ENCODE measurements around the gene DENR.
"Not testable (repeated sequence)": the region's sequence is repeated elsewhere in the genome, so short reads cannot be mapped to it uniquely, and the experiment has no call there.

The DENR gene

GRCh38 chr12:122752464-122753318 is at the start of gene DENR:
Gene DENR (plus strand): TSS chr12:122752824. CDS start chr12:122753702, 878 bp downstream.
- H3K4me2 ChIP-seq (ENCODE audit: low read length): peak within 1 kb of the TSS; percentile 91
- peaks cover 30% of the 10 kb centered on the region for H3K4me1 ChIP-seq (ENCODE audit: insufficient read depth, low read length, severe bottlenecking)
- H3K36me3 ChIP-seq (ENCODE audit: insufficient read depth, low read length): peaks cover 39% of the 10 kb centered on the region
- peaks cover 16% of the 10 kb centered on the region for H3K79me2 ChIP-seq (ENCODE audit: insufficient read depth, low read length)
- peak within 1 kb of the TSS; percentile 55 for H3K27ac ChIP-seq (ENCODE audit: low read depth, low read length, poor library complexity, severe bottlenecking)
- TF ChIP-seq EZH2 (IDR thresholded peaks at IDR 0.05; ENCODE audit: borderline replicate concordance, low read length) (no peak), CTCF (IDR thresholded peaks at IDR 0.05; ENCODE audit: low read length) (peak; percentile 86)
- no peaks in the 10 kb centered on the region for H3K9me2 ChIP-seq (ENCODE audit: low read depth, low read length)
- peak within 1 kb of the TSS; percentile 89 for H3K4me3 ChIP-seq (ENCODE audit: low read depth, low read length, poor library complexity, severe bottlenecking)
- no peaks in the 10 kb centered on the region for H4K20me1 ChIP-seq (ENCODE audit: insufficient read depth, low read length)
- H3K9ac ChIP-seq (ENCODE audit: low read length): peak within 1 kb of the TSS; percentile 93
- no peaks in the 10 kb centered on the region for H3F3A ChIP-seq (ENCODE audit: insufficient read depth, low read length)
- no peaks in the 10 kb centered on the region for H3K27me3 ChIP-seq (ENCODE audit: insufficient read depth, low read length)
- H3K9me3 ChIP-seq (ENCODE audit: low read length): no peaks in the 10 kb centered on the region
- no peak within 1 kb of the TSS for H2AFZ ChIP-seq (ENCODE audit: low read length)

DNA sequence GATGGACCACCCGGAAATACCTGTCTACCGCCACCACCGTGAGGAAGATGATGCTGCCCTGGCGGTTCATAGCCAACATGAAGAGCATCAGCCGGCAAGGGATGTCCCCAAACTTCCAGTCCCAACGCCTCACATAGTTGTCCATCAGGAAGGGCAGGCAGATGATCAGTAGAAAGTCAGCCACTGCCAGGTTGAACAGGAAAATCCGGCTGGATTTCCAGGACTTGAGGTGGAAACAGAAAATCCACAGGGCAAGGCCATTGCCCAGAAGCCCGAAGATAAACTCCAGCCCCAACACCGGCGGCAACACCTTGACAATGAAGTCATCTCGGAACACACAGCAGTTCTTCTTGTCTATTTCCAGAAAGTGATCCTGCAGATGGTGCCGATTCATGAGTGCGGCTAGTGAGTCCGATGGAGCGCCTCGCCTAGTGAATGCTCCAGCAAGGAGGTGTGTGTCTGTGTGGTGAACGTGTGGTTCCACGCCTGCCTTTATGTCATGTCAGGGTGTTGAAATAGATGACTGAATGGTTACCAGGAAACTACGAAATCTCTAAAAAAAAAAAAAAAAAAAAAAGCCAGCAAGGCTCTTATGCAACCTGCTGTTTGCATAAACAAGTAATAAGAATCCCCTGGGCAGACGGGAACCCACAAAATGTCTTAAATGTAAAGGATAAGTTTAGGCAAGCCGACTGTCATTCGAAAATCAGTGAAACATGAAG is 49.6 kb upstream of the DENR start, which contains the start of gene HCAR2:
TSS of gene HCAR2 (minus strand) at position 468 of the 722 bp plus-strand sequence. CDS start at position 394, 74 bp downstream.
- not testable (repeated sequence) for H3K4me1 ChIP-seq (ENCODE audit: insufficient read depth, low read length, severe bottlenecking); H4K20me1 ChIP-seq (ENCODE audit: insufficient read depth, low read length); H2AFZ ChIP-seq (ENCODE audit: low read length); H3K9ac ChIP-seq (ENCODE audit: low read length); H3K9me3 ChIP-seq (ENCODE audit: low read length); H3K27me3 ChIP-seq (ENCODE audit: insufficient read depth, low read length); H3K4me2 ChIP-seq (ENCODE audit: low read length); H3K27ac ChIP-seq (ENCODE audit: low read depth, low read length, poor library complexity, severe bottlenecking); H3K9me2 ChIP-seq (ENCODE audit: low read depth, low read length); H3K36me3 ChIP-seq (ENCODE audit: insufficient read depth, low read length); H3K4me3 ChIP-seq (ENCODE audit: low read depth, low read length, poor library complexity, severe bottlenecking); H3K79me2 ChIP-seq (ENCODE audit: insufficient read depth, low read length); H3F3A ChIP-seq (ENCODE audit: insufficient read depth, low read length)

DNA sequence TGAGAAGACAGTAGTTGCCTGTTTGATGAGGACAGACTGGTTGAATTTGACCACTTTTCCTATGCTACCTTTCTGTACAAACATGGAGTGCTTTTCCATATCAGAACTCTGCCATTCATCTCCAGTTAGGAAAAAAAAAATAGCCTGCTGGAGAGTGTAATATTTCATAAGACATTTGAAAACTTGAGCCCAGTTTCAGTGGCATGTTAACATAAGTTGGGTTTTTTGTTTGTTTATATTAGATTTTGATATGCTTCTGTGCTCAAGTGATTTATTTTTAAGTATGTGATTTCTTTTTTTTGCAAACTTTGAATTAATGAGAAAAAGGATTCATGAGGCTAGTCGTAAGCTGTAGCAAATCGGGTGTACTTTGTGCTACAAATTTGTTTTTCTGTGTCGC is 48.8 kb upstream of the DENR start:
- not testable (repeated sequence) for H3K9me2 ChIP-seq (ENCODE audit: low read depth, low read length); H3K36me3 ChIP-seq (ENCODE audit: insufficient read depth, low read length); H3K4me3 ChIP-seq (ENCODE audit: low read depth, low read length, poor library complexity, severe bottlenecking); H3K4me2 ChIP-seq (ENCODE audit: low read length); H3K27ac ChIP-seq (ENCODE audit: low read depth, low read length, poor library complexity, severe bottlenecking); H3K9ac ChIP-seq (ENCODE audit: low read length); H3F3A ChIP-seq (ENCODE audit: insufficient read depth, low read length); H2AFZ ChIP-seq (ENCODE audit: low read length); H3K9me3 ChIP-seq (ENCODE audit: low read length); H4K20me1 ChIP-seq (ENCODE audit: insufficient read depth, low read length); H3K4me1 ChIP-seq (ENCODE audit: insufficient read depth, low read length, severe bottlenecking); H3K27me3 ChIP-seq (ENCODE audit: insufficient read depth, low read length); H3K79me2 ChIP-seq (ENCODE audit: insufficient read depth, low read length)

DNA sequence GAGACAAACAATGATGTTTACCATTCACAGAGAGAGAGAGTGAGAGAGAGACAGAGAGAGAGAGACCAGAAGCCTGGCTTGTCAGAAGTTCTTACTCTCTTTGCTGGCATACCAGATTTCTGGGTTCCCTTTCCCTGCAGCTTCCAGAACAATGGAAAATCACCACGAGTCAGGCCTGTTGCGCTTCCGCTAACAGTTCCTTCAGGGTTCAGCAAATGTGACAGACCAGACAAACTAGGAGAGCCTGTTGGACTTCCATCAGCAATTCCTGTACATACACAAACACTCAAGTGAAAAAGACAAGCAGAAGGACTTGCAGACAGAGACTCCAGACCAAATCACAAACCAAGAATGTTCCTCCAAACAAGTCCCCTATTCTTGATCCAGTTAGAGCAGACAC is 43.3 kb upstream of the DENR start:
- H3K9ac ChIP-seq (ENCODE audit: low read length); H3K9me3 ChIP-seq (ENCODE audit: low read length); H3F3A ChIP-seq (ENCODE audit: insufficient read depth, low read length); H3K27ac ChIP-seq (ENCODE audit: low read depth, low read length, poor library complexity, severe bottlenecking); H4K20me1 ChIP-seq (ENCODE audit: insufficient read depth, low read length); H3K9me2 ChIP-seq (ENCODE audit: low read depth, low read length); H3K4me2 ChIP-seq (ENCODE audit: low read length); H3K4me1 ChIP-seq (ENCODE audit: insufficient read depth, low read length, severe bottlenecking); H3K4me3 ChIP-seq (ENCODE audit: low read depth, low read length, poor library complexity, severe bottlenecking); H3K79me2 ChIP-seq (ENCODE audit: insufficient read depth, low read length); H3K36me3 ChIP-seq (ENCODE audit: insufficient read depth, low read length); H2AFZ ChIP-seq (ENCODE audit: low read length); H3K27me3 ChIP-seq (ENCODE audit: insufficient read depth, low read length): not testable (repeated sequence)

GRCh38 chr12:122710341-122710740 is 42.3 kb upstream of the DENR start:
- H3K27ac ChIP-seq (ENCODE audit: low read depth, low read length, poor library complexity, severe bottlenecking); H3F3A ChIP-seq (ENCODE audit: insufficient read depth, low read length); H2AFZ ChIP-seq (ENCODE audit: low read length); H3K36me3 ChIP-seq (ENCODE audit: insufficient read depth, low read length); H3K9me3 ChIP-seq (ENCODE audit: low read length); H3K9ac ChIP-seq (ENCODE audit: low read length); H3K4me1 ChIP-seq (ENCODE audit: insufficient read depth, low read length, severe bottlenecking); H3K4me3 ChIP-seq (ENCODE audit: low read depth, low read length, poor library complexity, severe bottlenecking); H3K27me3 ChIP-seq (ENCODE audit: insufficient read depth, low read length); H3K9me2 ChIP-seq (ENCODE audit: low read depth, low read length); H3K4me2 ChIP-seq (ENCODE audit: low read length); H3K79me2 ChIP-seq (ENCODE audit: insufficient read depth, low read length); H4K20me1 ChIP-seq (ENCODE audit: insufficient read depth, low read length): not testable (repeated sequence)

DNA sequence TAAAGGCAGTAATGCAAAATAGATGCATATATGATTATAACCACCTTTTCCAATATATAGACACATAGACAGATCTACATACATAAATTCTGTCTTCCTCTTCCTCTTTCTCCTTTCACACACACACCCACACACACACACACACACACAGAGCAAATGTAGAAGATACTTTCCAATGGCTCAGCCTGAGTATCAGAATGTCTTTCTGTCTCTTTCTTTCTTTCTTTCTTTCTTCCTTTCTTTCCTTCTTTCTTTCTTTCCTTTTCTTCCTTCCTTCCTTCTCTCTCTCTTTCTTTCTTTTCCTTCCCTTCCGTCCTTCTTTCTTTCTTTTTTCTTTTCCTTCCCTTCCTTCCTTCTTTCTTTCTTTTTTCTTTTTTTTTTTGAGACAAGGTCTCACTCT is 41.4 kb upstream of the DENR start:
- H4K20me1 ChIP-seq (ENCODE audit: insufficient read depth, low read length); H3K4me2 ChIP-seq (ENCODE audit: low read length); H3K9ac ChIP-seq (ENCODE audit: low read length); H3F3A ChIP-seq (ENCODE audit: insufficient read depth, low read length); H3K27me3 ChIP-seq (ENCODE audit: insufficient read depth, low read length); H3K79me2 ChIP-seq (ENCODE audit: insufficient read depth, low read length); H3K9me2 ChIP-seq (ENCODE audit: low read depth, low read length); H3K4me1 ChIP-seq (ENCODE audit: insufficient read depth, low read length, severe bottlenecking); H3K27ac ChIP-seq (ENCODE audit: low read depth, low read length, poor library complexity, severe bottlenecking); H3K4me3 ChIP-seq (ENCODE audit: low read depth, low read length, poor library complexity, severe bottlenecking); H3K36me3 ChIP-seq (ENCODE audit: insufficient read depth, low read length); H2AFZ ChIP-seq (ENCODE audit: low read length); H3K9me3 ChIP-seq (ENCODE audit: low read length): not testable (repeated sequence)
